Ishikawa (cell line): ENCODE measurements around the gene GALNT10.

Experiments used
- CEBPB ChIP-seq: IDR thresholded peaks from 2 replicates; pipeline ENCODE4 v1.6.1; 2012
- CREB1 ChIP-seq: IDR thresholded peaks from 2 replicates; pipeline ENCODE4 v1.6.1; 2012; ENCODE audit warnings: low read depth
- EGR1 ChIP-seq: IDR thresholded peaks from 2 replicates; pipeline ENCODE4 v1.6.1; 2012
- EP300 ChIP-seq: IDR thresholded peaks from 2 replicates; pipeline ENCODE4 v1.6.1; 2012; ENCODE audit warnings: borderline replicate concordance
- FOXM1 ChIP-seq: IDR thresholded peaks from 2 replicates; pipeline ENCODE4 v1.6.1; 2012; ENCODE audit warnings: low read depth, borderline replicate concordance
- NFIC ChIP-seq: IDR thresholded peaks from 2 replicates; pipeline ENCODE4 v1.6.1; 2012
- RAD21 ChIP-seq: IDR thresholded peaks from 2 replicates; pipeline ENCODE4 v1.6.1; 2012; ENCODE audit warnings: low read depth
- TAF1 ChIP-seq: IDR thresholded peaks from 2 replicates; pipeline ENCODE4 v1.6.1; 2012; ENCODE audit warnings: low read depth, mild to moderate bottlenecking
- TCF12 ChIP-seq: IDR thresholded peaks from 2 replicates; pipeline ENCODE4 v1.6.1; 2012; ENCODE audit warnings: low read depth
- TEAD4 ChIP-seq: IDR thresholded peaks from 2 replicates; pipeline ENCODE4 v1.6.1; 2012
- YY1 ChIP-seq: IDR thresholded peaks from 2 replicates; pipeline ENCODE4 v1.6.1; 2012; ENCODE audit warnings: low read depth
- ZBTB7A ChIP-seq: IDR thresholded peaks from 2 replicates; pipeline ENCODE4 v1.6.1; 2012; ENCODE audit warnings: low read depth
- TF ChIP-seq, protein P1 (sequence below): IDR thresholded peaks from 2 replicates; pipeline ENCODE4 v1.6.1; 2012
- TF ChIP-seq, protein P2 (sequence below): IDR thresholded peaks from 2 replicates; pipeline ENCODE4 v1.6.1; 2012; ENCODE audit warnings: low read depth, mild to moderate bottlenecking
- TF ChIP-seq, protein P3 (sequence below): IDR thresholded peaks from 2 replicates; pipeline ENCODE4 v1.6.1; 2012

GALNT10 gene

DNA sequence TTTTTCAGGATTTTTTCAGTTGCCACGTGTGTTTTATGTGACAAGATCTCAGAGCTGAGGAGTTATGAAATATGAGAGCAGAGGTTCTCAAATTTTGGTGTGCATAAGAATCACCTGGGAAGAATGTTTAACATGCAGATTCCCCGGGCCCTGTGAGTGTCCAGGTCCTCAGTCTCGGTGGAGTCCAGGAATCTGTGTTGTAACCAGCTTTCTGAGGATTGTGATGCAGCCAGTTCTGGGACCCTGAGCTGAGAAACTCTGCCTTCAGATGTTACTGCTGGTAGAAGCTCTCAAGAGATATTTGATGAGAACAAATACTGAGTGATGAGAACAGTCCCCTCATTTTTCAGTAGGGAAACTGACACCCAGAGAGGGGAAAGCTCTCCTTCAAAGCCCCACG, 152.4 kb downstream of the GALNT10 start:
- TF ChIP-seq TCF12 (no peak), EGR1 (no peak), CEBPB (no peak), FOXM1 (no peak), TEAD4 (no peak), YY1 (no peak), CREB1 (no peak), EP300 (no peak), RAD21 (no peak)
- TF ChIP-seq, protein P1, sequence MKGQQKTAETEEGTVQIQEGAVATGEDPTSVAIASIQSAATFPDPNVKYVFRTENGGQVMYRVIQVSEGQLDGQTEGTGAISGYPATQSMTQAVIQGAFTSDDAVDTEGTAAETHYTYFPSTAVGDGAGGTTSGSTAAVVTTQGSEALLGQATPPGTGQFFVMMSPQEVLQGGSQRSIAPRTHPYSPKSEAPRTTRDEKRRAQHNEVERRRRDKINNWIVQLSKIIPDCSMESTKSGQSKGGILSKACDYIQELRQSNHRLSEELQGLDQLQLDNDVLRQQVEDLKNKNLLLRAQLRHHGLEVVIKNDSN: no peak

DNA sequence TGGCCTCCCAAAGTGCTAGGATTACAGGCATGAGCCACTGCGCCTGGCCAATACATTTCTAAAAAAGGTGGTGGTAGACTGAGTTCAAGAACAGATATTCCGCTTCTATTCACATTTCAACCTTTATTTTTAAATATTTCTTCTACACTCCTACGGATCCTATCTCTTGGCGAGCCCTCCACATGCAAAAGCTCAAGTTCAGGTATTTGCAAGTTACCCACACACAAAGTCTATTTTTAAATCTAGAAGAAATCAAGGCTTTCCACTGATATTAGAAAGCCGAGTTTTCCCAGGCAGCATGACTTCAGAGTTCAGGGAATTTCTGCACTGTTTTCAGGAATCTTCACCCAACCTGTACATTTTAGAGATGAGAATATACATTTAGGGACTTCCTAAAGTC, 153.9 kb downstream of the GALNT10 start:
- TF ChIP-seq, protein P1: no peak
- no peak for TF ChIP-seq RAD21
- no peak for TF ChIP-seq FOXM1
- no peak for TF ChIP-seq EGR1
- TF ChIP-seq YY1: no peak
- no peak for TF ChIP-seq TEAD4
- no peak for TF ChIP-seq CREB1
- TF ChIP-seq NFIC: no peak
- no peak for TF ChIP-seq CEBPB
- TF ChIP-seq, protein P2, sequence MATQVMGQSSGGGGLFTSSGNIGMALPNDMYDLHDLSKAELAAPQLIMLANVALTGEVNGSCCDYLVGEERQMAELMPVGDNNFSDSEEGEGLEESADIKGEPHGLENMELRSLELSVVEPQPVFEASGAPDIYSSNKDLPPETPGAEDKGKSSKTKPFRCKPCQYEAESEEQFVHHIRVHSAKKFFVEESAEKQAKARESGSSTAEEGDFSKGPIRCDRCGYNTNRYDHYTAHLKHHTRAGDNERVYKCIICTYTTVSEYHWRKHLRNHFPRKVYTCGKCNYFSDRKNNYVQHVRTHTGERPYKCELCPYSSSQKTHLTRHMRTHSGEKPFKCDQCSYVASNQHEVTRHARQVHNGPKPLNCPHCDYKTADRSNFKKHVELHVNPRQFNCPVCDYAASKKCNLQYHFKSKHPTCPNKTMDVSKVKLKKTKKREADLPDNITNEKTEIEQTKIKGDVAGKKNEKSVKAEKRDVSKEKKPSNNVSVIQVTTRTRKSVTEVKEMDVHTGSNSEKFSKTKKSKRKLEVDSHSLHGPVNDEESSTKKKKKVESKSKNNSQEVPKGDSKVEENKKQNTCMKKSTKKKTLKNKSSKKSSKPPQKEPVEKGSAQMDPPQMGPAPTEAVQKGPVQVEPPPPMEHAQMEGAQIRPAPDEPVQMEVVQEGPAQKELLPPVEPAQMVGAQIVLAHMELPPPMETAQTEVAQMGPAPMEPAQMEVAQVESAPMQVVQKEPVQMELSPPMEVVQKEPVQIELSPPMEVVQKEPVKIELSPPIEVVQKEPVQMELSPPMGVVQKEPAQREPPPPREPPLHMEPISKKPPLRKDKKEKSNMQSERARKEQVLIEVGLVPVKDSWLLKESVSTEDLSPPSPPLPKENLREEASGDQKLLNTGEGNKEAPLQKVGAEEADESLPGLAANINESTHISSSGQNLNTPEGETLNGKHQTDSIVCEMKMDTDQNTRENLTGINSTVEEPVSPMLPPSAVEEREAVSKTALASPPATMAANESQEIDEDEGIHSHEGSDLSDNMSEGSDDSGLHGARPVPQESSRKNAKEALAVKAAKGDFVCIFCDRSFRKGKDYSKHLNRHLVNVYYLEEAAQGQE: no peak
- TF ChIP-seq, protein P3, sequence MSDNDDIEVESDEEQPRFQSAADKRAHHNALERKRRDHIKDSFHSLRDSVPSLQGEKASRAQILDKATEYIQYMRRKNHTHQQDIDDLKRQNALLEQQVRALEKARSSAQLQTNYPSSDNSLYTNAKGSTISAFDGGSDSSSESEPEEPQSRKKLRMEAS: no peak
- TF ChIP-seq ZBTB7A: no peak
- TF ChIP-seq TAF1: no peak
- TF ChIP-seq EP300: no peak
- TF ChIP-seq TCF12: no peak

DNA sequence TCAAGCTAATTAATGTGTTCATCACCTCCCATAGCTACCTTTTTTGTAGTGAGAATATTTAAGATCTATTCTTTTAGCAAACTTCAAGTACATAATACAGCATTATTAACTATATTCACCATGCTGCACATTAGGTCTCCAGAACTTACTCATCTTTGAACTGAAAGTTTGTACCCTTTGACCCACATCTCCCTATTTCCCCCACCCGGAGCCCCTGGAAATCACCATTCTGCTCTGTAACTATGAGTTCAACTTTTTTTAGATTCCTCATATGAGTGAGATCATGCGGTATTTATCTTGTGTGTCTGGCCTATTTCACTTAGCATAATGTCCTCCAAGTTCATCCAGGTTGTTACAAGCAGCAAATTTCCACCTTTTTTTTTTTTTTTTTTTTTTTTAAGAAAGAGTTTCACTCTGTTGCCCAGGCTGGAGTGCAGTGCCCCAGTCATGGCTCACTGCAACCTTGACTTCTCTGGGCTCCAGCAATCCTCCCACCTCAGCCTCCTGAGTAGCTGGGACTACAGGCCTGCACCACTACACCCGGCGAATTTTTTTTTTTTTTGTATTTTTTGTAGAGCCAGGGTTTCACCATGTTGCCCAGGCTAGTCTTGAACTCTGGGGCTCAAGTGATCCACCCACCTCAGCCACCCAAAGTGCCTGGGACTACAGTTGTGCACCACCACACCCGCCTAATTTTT, 154.9 kb downstream of the GALNT10 start:
- TF ChIP-seq NFIC (no peak), YY1 (no peak), EP300 (no peak), FOXM1 (no peak), TCF12 (no peak), TAF1 (no peak), CEBPB (no peak), TEAD4 (no peak), ZBTB7A (no peak), RAD21 (no peak), EGR1 (no peak)
- TF ChIP-seq, protein P1: no peak
- TF ChIP-seq, protein P2: no peak
- TF ChIP-seq, protein P3: no peak

DNA sequence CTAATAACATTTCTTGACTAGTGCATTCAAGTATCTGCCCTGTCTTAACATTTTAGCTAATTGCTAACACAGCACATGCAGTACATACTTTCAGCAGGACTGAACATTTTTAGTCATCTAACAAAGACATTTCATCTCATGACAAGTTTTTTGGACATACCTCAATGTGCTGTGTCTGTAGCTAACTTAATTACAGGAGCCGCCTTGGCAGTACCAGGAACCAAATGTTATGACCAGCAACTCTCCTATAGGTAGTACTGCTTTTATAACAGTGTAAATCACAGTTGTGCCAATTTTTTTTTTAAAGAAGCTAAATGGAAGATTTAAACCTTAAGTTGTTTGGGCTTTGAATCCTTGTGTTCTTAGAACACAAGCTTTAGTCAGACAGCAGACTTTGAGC, 155.9 kb downstream of the GALNT10 start:
- TF ChIP-seq TAF1 (no peak), TCF12 (no peak), YY1 (no peak), TEAD4 (no peak), RAD21 (no peak), CEBPB (no peak), ZBTB7A (no peak), NFIC (no peak), EP300 (no peak)
- TF ChIP-seq, protein P1: no peak
- TF ChIP-seq, protein P3: no peak
